HG03378 (cell line): ENCODE results near the gene PKHD1.

ENCODE experiments used
- ATAC-seq: cut with Tn5 transposase; IDR thresholded peaks from one replicate; pipeline ENCODE4 v1.9.1; 2021; ENCODE audit warnings: mild to moderate bottlenecking, moderate library complexity; ENCODE audit not compliant: unreplicated experiment

PKHD1 gene

GRCh38 chr6:52087498-52087999, at the start of gene PKHD1:
TSS of gene PKHD1 (minus strand) at chr6:52087613. CDS start at chr6:52084933, 2,680 bp downstream.
- ATAC-seq = no peak

- no peak for ATAC-seq
These were observed 49.6 kb upstream of the PKHD1 start for GRCh38 chr6:52136934-52137467.

- no peak for ATAC-seq
These were observed 48.6 kb upstream of the PKHD1 start for GRCh38 chr6:52136055-52136454.

- ATAC-seq = no peak
These were observed 47.8 kb upstream of the PKHD1 start for GRCh38 chr6:52135217-52135616.

GRCh38 chr6:52134011-52134410, 46.6 kb upstream of the PKHD1 start:
- ATAC-seq = no peak

- no peak for ATAC-seq
These were observed 45.9 kb upstream of the PKHD1 start for GRCh38 chr6:52133324-52133723.

GRCh38 chr6:52132292-52132691, 44.9 kb upstream of the PKHD1 start:
- no peak for ATAC-seq

- no peak for ATAC-seq
These were observed 43.0 kb upstream of the PKHD1 start for GRCh38 chr6:52130440-52130839.

GRCh38 chr6:52127957-52128356, 40.5 kb upstream of the PKHD1 start:
- ATAC-seq = no peak

GRCh38 chr6:52126231-52126630, 38.8 kb upstream of the PKHD1 start:
- no peak for ATAC-seq

- no peak for ATAC-seq
These were observed 38.2 kb upstream of the PKHD1 start for GRCh38 chr6:52125572-52125971.

GRCh38 chr6:52125139-52125538, 37.7 kb upstream of the PKHD1 start:
- ATAC-seq = no peak

GRCh38 chr6:52124126-52125121, 37.0 kb upstream of the PKHD1 start:
- ATAC-seq = no peak

- ATAC-seq = no peak
These were observed 35.8 kb upstream of the PKHD1 start for GRCh38 chr6:52123251-52123650.

- no peak for ATAC-seq
These were observed 29.9 kb upstream of the PKHD1 start for GRCh38 chr6:52117352-52117751.

GRCh38 chr6:52116605-52116948, 29.2 kb upstream of the PKHD1 start:
- ATAC-seq = no peak

GRCh38 chr6:52115891-52116604, 28.6 kb upstream of the PKHD1 start:
- no peak for ATAC-seq

- no peak for ATAC-seq
These were observed 27.8 kb upstream of the PKHD1 start for GRCh38 chr6:52115145-52115741.

- ATAC-seq = no peak
These were observed 21.8 kb upstream of the PKHD1 start for GRCh38 chr6:52109171-52109571.

- no peak for ATAC-seq
These were observed 20.7 kb upstream of the PKHD1 start for GRCh38 chr6:52108128-52108527.

- no peak for ATAC-seq
These were observed 19.6 kb upstream of the PKHD1 start for GRCh38 chr6:52106994-52107393.
